Medulla oblongata (tissue), 1 donor: ENCODE data around the gene ST3GAL2.

ENCODE experiments used
- DNase-seq: peaks from one replicate; pipeline ENCODE4 v3.0.0-alpha.2; 2015; ENCODE audit errors: extremely low spot score

Gene ST3GAL2

DNA sequence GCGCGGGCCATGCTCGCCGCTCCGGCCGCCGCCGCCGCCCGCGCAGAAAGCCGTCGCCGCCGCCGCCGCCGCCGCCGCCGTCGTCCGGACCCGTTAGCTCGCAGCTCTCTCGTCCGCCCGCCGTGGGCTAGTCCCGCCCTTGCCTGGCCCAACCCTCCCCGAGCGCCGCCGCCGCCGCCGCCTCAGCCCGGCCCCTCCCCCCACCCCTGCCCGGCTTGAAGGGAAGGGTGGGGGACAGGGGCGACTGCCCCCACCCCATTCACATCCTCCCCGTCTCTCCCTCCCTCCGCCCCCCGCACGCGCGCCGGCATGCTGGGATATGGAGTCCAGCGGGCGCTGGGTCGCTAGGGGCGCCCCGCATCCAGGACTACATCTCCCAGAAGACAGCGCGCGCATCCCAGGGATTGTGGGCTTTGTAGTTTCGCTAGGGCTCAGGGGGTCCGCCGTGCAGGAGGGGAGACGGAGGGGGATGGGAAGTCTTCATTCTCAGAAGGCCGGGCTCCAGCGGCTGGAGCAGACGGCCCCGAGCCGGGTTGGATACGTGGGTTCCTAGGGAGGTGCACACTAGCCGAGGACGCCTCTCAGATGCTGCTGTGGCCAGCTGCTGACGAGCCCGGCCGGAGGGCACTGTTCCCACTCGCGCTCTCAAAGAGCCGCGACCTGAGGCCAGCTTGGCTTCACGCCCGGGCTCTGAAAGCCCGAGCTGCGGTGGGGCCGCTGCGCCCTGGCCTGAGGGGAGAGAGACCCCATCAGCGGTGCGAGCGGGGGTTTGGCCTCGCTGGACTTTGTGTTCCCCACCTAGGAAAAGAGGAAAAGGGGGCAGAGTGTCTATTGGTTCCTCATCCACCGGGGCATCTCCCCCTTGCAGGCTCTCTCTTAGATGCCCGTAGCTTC, at the start of gene ST3GAL2:
ST3GAL2 (minus strand) TSS at position 132 of the 894 bp plus-strand sequence. CDS start 40,570 bp downstream, outside the sequence.
- peak; percentile 98 for DNase-seq

- DNase-seq, result no peak
These were observed 46.0 kb upstream of the ST3GAL2 start for GRCh38 chr16:70484867-70485266.

- no peak for DNase-seq
These were observed 44.5 kb upstream of the ST3GAL2 start for GRCh38 chr16:70483426-70483825.

DNA sequence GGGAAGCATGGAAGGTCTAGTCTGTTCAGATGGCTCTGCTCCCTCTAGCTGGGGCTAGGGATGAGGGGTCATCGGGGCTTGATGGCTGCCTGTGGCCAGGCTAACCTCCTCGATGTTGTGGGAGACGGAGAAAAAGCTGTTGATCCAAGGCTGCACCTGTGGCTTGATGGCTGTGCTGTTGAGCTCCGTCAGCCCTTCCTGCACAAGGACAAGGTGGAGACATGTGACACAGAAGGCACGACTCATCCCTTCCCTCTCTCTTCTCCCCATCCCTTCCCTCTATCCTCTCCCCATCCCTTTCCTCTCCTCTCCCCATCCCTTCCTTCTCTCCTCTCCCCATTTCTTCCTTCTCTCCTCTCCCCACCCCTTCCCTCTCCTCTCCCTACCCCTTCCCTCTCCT, 43.7 kb upstream of the ST3GAL2 start:
- no peak for DNase-seq

- DNase-seq, result no peak
These were observed 43.1 kb upstream of the ST3GAL2 start for GRCh38 chr16:70481929-70482536.

GRCh38 chr16:70480127-70481105, 41.5 kb upstream of the ST3GAL2 start:
- DNase-seq, result no peak

- DNase-seq, result no peak
These were observed 40.0 kb upstream of the ST3GAL2 start for GRCh38 chr16:70478912-70479341.

- DNase-seq, result no peak
These were observed 39.3 kb upstream of the ST3GAL2 start for GRCh38 chr16:70478169-70478568.

DNA sequence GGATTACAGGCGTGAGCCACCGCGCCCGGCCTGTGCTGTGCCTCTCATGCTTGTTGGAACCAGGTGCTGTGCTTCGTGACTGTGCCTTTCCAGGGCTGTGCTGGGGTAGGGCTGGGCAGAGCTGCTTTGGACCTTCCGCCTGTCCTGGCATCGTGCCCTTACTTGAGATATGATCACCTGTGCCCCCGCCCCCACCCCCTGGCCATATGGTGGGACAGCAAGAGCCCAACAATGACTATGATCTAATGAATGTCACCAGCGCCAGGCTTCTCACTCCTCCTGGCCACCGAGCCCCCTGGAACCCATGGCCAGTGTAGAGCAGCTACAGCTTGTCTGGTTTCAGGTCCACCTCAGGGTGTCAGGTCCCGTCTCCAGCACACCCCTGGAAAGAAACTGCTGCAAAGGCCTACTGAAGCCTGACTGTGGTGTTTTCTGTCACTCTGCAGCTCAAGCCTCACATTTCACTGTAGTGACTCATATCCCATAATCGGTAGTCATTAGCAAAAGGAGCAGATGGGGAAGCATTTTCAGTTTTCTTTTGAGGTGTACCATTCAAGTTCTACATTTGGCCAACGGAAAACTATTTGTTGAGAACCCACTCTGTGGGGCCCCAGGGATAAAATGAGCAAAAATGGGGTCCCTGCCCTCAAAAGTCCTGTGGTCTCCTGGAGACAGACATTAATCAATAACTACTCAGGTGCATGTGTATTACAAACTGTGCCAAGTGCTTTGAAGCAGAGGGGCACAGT, 37.5 kb upstream of the ST3GAL2 start:
- DNase-seq, result no peak

DNA sequence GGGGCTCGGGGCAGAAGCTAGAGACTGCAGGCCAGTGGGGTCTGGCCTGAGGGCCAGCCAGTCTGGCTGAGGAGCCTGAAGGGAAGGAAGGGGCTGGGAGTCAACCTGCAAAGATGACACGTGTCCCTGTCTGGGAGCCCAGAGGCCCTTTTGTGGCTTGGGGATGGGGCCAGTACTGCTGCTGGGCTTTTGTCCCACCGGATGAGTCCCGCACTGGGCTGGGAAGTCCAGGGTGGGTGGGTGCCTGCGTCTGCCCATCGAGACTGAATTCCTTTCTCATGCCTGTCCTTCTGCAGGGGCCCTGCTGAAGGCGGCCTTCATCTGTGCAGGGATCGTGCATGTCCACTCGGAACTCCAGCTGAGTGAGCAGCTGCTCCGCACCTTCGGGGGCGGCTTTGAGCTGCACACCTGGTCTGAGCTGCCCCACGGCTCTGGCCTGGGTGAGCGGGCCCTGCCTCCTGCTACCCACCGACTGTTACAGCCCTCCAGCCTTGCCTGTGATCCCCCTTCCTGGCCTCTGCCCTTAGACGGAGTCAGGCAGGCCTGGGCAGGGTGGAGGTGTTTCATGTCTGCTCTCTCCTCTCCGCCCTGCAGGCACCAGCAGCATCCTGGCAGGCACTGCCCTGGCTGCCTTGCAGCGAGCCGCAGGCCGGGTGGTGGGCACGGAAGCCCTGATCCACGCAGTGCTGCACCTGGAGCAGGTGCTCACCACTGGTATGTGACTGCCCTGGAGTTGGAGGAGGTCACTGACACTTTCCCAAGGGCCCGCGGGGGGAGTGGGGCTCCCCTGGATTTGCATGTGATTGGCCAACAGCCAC, 36.4 kb upstream of the ST3GAL2 start:
- no peak for DNase-seq

- no peak for DNase-seq
These were observed 35.6 kb upstream of the ST3GAL2 start for GRCh38 chr16:70474320-70475053.

- no peak for DNase-seq
These were observed 34.8 kb upstream of the ST3GAL2 start for GRCh38 chr16:70473446-70474319.

GRCh38 chr16:70472786-70473433, 34.0 kb upstream of the ST3GAL2 start:
- DNase-seq, result no peak

- peak; percentile 28 for DNase-seq
These were observed 32.0 kb upstream of the ST3GAL2 start for GRCh38 chr16:70470927-70471341.

GRCh38 chr16:70470141-70470926, 31.4 kb upstream of the ST3GAL2 start:
- DNase-seq, result no peak

DNA sequence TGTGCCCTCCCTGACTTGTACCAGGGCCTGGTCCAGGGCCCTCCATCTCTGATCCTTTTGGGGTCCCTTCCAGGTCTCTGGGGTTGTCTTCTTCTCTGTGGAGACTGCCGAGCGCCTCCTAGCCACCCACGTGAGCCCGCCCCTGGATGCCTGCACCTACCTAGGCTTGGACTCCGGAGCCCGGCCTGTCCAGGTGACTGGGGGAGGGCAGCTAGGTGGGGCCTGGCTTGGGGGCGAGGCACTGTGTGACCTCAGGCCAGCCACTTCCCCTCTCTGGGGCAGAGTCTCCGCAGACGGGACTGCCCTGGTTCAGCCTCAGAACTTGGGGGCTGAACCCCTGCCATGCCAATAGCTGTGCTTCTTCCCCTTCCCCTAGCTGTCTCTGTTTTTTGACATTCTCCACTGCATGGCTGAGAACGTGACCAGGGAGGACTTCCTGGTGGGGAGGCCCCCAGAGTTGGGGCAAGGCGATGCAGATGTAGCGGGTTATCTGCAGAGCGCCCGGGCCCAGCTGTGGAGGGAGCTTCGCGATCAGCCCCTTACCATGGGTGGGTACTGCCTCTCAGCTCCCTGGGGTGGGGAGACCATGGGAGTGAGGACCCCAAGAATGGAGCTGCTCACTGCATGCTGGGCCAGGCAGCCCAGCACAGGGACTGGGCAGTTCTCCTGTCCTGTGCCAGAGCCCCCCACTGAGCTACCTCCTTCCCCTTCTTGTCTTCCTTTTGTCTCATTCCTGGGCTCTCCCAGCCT, 30.1 kb upstream of the ST3GAL2 start:
- no peak for DNase-seq
